22Rv1 (cell line): Measurements from ENCODE around the gene TUBG2.

Experiments used
- ZFX ChIP-seq: fragments of 450-650 bp; IDR thresholded peaks from 2 replicates; pipeline ENCODE4 v1.6.1; 2017; ENCODE audit warnings: antibody characterized with exemption, borderline replicate concordance
- TF ChIP-seq, protein P1 (sequence below): fragments of 450-650 bp; IDR thresholded peaks from 2 replicates; pipeline ENCODE4 v1.5.1; 2017; ENCODE audit warnings: mild to moderate bottlenecking

GRCh38 chr17:42651392-42651791, 7.7 kb upstream of the TUBG2 start:
- TF ChIP-seq, protein P1, sequence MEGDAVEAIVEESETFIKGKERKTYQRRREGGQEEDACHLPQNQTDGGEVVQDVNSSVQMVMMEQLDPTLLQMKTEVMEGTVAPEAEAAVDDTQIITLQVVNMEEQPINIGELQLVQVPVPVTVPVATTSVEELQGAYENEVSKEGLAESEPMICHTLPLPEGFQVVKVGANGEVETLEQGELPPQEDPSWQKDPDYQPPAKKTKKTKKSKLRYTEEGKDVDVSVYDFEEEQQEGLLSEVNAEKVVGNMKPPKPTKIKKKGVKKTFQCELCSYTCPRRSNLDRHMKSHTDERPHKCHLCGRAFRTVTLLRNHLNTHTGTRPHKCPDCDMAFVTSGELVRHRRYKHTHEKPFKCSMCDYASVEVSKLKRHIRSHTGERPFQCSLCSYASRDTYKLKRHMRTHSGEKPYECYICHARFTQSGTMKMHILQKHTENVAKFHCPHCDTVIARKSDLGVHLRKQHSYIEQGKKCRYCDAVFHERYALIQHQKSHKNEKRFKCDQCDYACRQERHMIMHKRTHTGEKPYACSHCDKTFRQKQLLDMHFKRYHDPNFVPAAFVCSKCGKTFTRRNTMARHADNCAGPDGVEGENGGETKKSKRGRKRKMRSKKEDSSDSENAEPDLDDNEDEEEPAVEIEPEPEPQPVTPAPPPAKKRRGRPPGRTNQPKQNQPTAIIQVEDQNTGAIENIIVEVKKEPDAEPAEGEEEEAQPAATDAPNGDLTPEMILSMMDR = no peak
- no peak for TF ChIP-seq ZFX
